ENCODE data around the gene SMIM38. TPM values are rescaled to one million over a fixed set of nuclear protein-coding genes. Genes with fewer than 3 reads are reported as not detected.
A peak's percentile ranks its signal among the peaks of the same experiment; 100 is the strongest.

Gene SMIM38
- total RNA-seq, 2 donors from 2014 or later: 8.9 to 15.6 TPM

DNA sequence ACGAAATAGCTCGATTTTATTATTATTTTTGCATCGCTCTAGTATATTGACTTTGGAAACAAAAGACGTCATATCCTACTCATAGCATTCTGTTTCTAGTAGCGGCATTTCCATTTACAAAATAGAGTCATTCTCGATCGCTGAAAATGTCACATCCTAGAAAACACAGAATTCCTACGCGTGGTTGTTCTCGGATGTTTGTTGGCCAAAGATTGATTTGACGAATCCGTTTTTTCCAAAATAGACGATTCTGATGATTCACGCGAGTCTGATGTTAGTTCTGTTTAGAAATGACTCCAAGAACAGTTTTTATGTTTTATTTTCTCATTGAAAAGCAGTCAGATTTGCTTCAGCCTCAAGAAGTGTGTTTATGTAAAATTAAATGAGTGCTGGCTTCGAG, 47.6 kb downstream of the SMIM38 start:
- TF ChIP-seq, protein P1, sequence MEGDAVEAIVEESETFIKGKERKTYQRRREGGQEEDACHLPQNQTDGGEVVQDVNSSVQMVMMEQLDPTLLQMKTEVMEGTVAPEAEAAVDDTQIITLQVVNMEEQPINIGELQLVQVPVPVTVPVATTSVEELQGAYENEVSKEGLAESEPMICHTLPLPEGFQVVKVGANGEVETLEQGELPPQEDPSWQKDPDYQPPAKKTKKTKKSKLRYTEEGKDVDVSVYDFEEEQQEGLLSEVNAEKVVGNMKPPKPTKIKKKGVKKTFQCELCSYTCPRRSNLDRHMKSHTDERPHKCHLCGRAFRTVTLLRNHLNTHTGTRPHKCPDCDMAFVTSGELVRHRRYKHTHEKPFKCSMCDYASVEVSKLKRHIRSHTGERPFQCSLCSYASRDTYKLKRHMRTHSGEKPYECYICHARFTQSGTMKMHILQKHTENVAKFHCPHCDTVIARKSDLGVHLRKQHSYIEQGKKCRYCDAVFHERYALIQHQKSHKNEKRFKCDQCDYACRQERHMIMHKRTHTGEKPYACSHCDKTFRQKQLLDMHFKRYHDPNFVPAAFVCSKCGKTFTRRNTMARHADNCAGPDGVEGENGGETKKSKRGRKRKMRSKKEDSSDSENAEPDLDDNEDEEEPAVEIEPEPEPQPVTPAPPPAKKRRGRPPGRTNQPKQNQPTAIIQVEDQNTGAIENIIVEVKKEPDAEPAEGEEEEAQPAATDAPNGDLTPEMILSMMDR (IDR thresholded peaks at IDR 0.05): no peak
- no peak for TF ChIP-seq POLR2A (IDR thresholded peaks at IDR 0.05)
- Histone ChIP-seq H3K4me1 (no peaks in the 10 kb centered on the region), H3K4me3 (no peak overlapping the region), H3K36me3 (replicated peaks in 1 of 2; ENCODE audit: insufficient read depth in 1 of 2, low read depth in 2 of 2) (no peaks in the 10 kb centered on the region), H3K27ac (no peak overlapping the region), H3K9me3 (no peaks in the 10 kb centered on the region), H3K27me3 (no peaks in the 10 kb centered on the region)
- WGBS, 2 donors: 79 to 85% methylated on average over 16 of the region's 16 CpGs
- DNase-seq (no peak), ATAC-seq (no peak)
- intact Hi-C loops (cut with DNase I): no loop called here

DNA sequence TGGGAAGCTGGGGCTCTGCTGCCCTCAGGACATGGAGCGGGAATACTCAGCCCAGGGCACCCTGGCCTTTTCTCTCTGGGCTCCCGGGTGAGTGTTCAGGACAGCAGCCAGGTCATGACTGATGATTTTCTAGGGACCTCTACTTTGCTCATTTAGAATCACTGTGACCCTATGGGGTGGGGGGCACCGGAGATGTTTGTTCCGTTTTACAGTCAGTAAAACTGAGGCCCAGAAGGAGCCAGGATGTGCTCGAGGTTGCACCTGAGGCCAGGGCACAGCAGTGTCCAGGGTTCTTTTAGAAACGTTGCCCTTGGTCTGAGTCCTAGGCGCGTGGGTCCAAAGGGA, 48.1 kb downstream of the SMIM38 start:
- no peak overlapping the region for H3K4me3 ChIP-seq
- DNase-seq: peak in 1 of 4 donors; percentile 2
- H3K27ac ChIP-seq: no peak overlapping the region
- H3K9me3 ChIP-seq: no peaks in the 10 kb centered on the region
- no peak for ATAC-seq
- intact Hi-C loops (cut with DNase I): no loop called here
- H3K27me3 ChIP-seq: no peaks in the 10 kb centered on the region
- TF ChIP-seq, protein P1 (IDR thresholded peaks at IDR 0.05): no peak
- TF ChIP-seq POLR2A (IDR thresholded peaks at IDR 0.05): no peak
- no peaks in the 10 kb centered on the region for H3K4me1 ChIP-seq
- WGBS, 2 donors: 70 to 72% methylated on average over 2 to 8 of the region's 8 CpGs
- no peaks in the 10 kb centered on the region for H3K36me3 ChIP-seq (replicated peaks in 1 of 2; ENCODE audit: insufficient read depth in 1 of 2, low read depth in 2 of 2)

DNA sequence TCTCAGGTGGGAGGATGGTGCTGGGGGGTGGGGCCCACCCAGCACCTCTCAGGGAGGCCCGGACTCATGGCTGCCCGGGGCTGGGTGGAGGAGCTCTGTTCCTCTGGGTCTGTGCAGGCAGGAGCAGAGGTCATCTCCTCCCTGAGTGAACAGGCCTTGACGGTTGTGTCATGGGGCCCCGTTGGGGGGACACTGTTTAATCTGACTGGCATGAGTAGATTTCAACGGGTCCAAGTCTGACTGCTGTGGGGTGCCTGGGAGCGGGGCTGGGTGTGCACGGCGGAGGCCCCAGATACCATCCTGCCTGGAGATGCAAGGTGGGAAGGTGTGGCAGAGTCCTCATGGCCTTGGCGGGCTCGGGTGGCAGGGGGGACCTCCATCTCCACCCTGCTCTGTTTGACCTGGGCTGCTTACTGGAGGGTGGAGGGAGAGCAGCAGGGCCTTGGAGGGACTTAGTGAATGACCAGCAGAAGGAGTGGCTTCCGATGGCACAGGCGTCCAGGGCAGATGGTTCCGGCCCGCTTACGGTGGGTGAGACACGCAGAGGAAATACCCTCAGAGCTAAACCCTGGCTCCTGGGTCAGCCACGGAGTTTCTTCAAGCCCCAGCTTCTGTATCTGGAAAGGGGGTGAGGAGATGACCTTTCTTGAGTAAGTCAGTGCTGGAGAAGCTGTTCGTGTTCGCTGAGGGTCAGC, 48.7 kb downstream of the SMIM38 start:
- H3K27me3 ChIP-seq: no peaks in the 10 kb centered on the region
- no peaks in the 10 kb centered on the region for H3K9me3 ChIP-seq
- no peak for ATAC-seq
- intact Hi-C loops (cut with DNase I): no loop called here
- no peak overlapping the region for H3K4me3 ChIP-seq
- WGBS, 2 donors: 74 to 82% methylated on average over 15 to 16 of the region's 19 CpGs
- H3K4me1 ChIP-seq: no peaks in the 10 kb centered on the region
- DNase-seq: peak in 1 of 4 donors; percentile 5
- no peaks in the 10 kb centered on the region for H3K36me3 ChIP-seq (replicated peaks in 1 of 2; ENCODE audit: insufficient read depth in 1 of 2, low read depth in 2 of 2)
- no peak for TF ChIP-seq POLR2A (IDR thresholded peaks at IDR 0.05)
- TF ChIP-seq, protein P1 (IDR thresholded peaks at IDR 0.05): no peak
- H3K27ac ChIP-seq: no peak overlapping the region

DNA sequence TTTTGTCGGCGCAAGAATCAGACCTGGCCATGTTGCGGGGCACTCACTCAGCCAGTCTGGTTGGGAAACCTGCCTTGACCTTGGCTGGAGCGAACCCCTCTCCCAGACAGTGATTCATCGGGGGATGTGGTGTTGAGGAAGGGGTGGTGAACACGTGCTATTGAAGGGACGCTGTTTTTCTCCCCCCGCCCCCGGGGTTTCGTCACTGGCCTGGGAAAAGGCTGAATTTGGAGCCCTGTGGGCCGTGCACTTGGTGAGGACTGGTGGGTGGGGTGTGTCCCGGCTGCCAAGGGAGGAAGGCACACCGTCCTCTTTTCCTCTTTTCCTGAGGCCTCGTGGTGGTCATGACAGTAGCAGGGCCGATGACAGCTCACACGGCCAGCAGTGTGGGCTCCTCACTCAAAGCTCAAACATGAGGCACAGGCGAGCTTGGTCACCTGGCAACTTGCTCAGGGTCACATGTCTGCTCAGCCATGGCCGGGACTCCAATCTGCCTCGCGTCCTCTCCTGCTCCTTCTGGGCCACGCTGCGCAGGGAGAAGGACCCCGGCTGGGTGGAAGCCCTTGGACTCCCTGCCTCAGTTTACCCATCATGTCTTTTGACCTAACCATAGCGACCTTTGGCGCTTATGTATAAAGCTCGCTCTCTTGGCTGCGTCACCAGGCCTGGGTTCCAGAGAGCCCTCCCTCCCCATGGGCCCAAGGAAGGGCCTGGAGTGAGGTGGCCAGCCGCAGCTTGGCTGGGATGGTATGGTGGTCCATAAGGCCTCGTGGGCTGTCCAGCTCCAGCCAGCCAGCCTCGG, 49.4 kb downstream of the SMIM38 start:
- peak in 1 of 4 donors; percentile 11 for DNase-seq
- no peak overlapping the region for H3K27ac ChIP-seq
- no peaks in the 10 kb centered on the region for H3K36me3 ChIP-seq (replicated peaks in 1 of 2; ENCODE audit: insufficient read depth in 1 of 2, low read depth in 2 of 2)
- H3K27me3 ChIP-seq: no peaks in the 10 kb centered on the region
- H3K4me1 ChIP-seq: no peaks in the 10 kb centered on the region
- intact Hi-C loops (cut with DNase I): no loop called here
- no peak for ATAC-seq
- 77 to 86% methylated on average over 17 to 28 of the region's 30 CpGs for WGBS, 2 donors
- no peaks in the 10 kb centered on the region for H3K9me3 ChIP-seq
- no peak overlapping the region for H3K4me3 ChIP-seq
- TF ChIP-seq POLR2A (IDR thresholded peaks at IDR 0.05): no peak
- TF ChIP-seq, protein P1 (IDR thresholded peaks at IDR 0.05): no peak

Other genes starting within 250 kb of the SMIM38 start
- gene MRGPRD, start 174.9 kb upstream of the SMIM38 start, total RNA-seq: not detected
- 1 to 10 TPM; 4.7 to 7.6 TPM for gene MRGPRF, start 142.7 kb upstream of the SMIM38 start, total RNA-seq
- gene TPCN2, start 107.0 kb upstream of the SMIM38 start, total RNA-seq: 10 to 100 TPM; 10.9 to 18.9 TPM
- 1 to 10 TPM; 2.3 to 7.0 TPM for gene MYEOV, start 138.2 kb downstream of the SMIM38 start, total RNA-seq

All from body of pancreas (tissue), 4 donors.